Measurements from ENCODE around the gene CDR2L. TPM values are rescaled to one million over a fixed set of nuclear protein-coding genes. Genes with fewer than 3 reads are reported as not detected.

CDR2L gene
- polyA plus RNA-seq, 1 of the 3 experiments (the other 2 are of a cell fraction) = 21.2 TPM

DNA sequence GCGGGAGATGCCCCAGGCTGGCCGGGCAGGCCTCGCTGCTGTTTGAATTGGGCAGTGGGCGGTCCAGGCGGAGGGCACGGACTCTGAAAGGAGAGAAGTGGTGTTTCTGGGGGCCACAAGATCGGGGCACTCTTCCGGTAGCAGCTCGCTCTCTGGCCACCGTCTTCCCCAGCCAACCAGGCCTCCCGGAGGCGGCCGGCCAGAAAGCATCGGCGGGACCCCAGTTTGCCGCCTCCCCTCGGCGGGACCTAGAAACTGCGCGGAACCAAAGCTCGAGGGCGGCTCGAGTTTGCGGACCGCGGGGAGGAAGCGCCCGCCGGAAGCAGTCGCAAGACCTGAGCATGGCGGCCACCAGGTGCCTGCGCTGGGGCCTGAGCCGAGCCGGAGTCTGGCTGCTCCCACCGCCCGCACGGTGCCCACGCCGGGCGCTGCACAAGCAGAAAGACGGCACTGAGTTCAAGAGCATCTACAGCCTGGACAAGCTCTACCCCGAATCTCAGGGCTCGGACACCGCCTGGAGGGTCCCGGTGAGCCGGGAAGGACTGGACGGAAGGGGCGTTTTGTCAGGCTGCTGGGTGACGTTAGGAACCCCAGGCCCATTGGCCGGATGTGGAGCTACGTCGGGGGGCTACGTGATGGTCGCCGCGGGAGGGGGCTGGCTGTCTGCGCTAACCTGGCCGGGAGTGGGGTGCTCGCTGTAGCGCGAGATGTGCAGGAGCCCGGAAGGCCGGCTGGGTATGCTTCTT lies 25.1 kb downstream of the CDR2L start, which contains the start of gene MRPL58:
Gene MRPL58 (plus strand): TSS at position 325 of the 746 bp plus-strand sequence. CDS start 17 bp downstream, at position 342.
- Histone ChIP-seq H2AFZ (ENCODE audit: low read depth) (peak within 1 kb of the TSS; percentile 99), H3K9ac (peak within 1 kb of the TSS; percentile 86), H3K4me2 (peak within 1 kb of the TSS; percentile 89)

More for the DNA sequence above, 25.1 kb downstream of the CDR2L start, which contains the start of gene MRPL58:
- ChIA-PET POLR2A (interaction anchor here (0.6 to 6.2 kb wide), 31 partner anchors 8 to 1531 kb away, joined by 3 to 197 read pairs (median 4); partner anchors contain the start of genes ARMC7, ATP5PD, CDR2L and FDXR), CTCF (interaction anchor here (0.7 to 19.8 kb wide), 25 partner anchors 7 to 258 kb away, joined by 3 to 295 read pairs (median 4); partner anchors contain the start of genes CDR2L, HID1, MIF4GD and NT5C)
- Histone ChIP-seq H4K20me1 (ENCODE audit: insufficient read depth) (no peaks in the 10 kb centered on the region), H3K4me3 (ENCODE audit: low read depth in 2 of 2, low read length in 1 of 2) (peak within 1 kb of the TSS; percentile 65 to 77), H3K36me3 (replicated peaks in 1 of 2; ENCODE audit: control insufficient read depth in 1 of 2, insufficient read depth in 2 of 2, low read length in 1 of 2) (peaks cover 3 to 5% of the 10 kb centered on the region in 2 experiments), H3K27ac (ENCODE audit: low read depth in 2 of 2, low read length in 1 of 2) (peak within 1 kb of the TSS; percentile 88 to 95), H3K27me3 (ENCODE audit: insufficient read depth) (no peaks in the 10 kb centered on the region), H3K9me3 (no peaks in the 10 kb centered on the region), H3K4me1 (ENCODE audit: control insufficient read depth in 1 of 2, insufficient read depth in 2 of 2, low read depth in 1 of 2, low read length in 1 of 2) (peaks cover 17 to 26% of the 10 kb centered on the region in 2 experiments; a peak in 3 of 4 replicates), H3F3A (replicated peaks; ENCODE audit: insufficient read depth) (peaks cover 16% of the 10 kb centered on the region), H3K9me2 (no peaks in the 10 kb centered on the region), H3K79me2 (ENCODE audit: insufficient read depth) (peaks cover 48% of the 10 kb centered on the region)
- peak; percentile 96 for DNase-seq
- 2% methylated on average over 52 of the region's 63 CpGs for WGBS (ENCODE audit: low lambda C conversion rate)
- TF ChIP-seq RFX5 (IDR thresholded peaks at IDR 0.05; ENCODE audit: low read length) = peak; percentile 68; the same call in 1 of the 2 replicates
- TF ChIP-seq POLR2AphosphoS5 (IDR thresholded peaks at IDR 0.05; ENCODE audit: low read depth, low read length) = peak; percentile 93
- peak; percentile 91 for TF ChIP-seq CHD2 (IDR thresholded peaks at IDR 0.05; ENCODE audit: low read length, partially characterized antibody)
- no peak for TF ChIP-seq RCOR1 (IDR thresholded peaks at IDR 0.05; ENCODE audit: low read length)
- no peak; the same call in 1 of the 2 replicates for TF ChIP-seq MEF2A (IDR thresholded peaks at IDR 0.05; ENCODE audit: borderline replicate concordance, low read depth)
- TF ChIP-seq RAD21 (IDR thresholded peaks at IDR 0.05; ENCODE audit: low read length) = peak; percentile 50
- TF ChIP-seq ELF1 (IDR thresholded peaks at IDR 0.05) = peak; percentile 77
- TF ChIP-seq FOSL2 (IDR thresholded peaks at IDR 0.05; ENCODE audit: borderline replicate concordance, low read depth) = no peak
- TF ChIP-seq, protein P1, sequence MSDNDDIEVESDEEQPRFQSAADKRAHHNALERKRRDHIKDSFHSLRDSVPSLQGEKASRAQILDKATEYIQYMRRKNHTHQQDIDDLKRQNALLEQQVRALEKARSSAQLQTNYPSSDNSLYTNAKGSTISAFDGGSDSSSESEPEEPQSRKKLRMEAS (IDR thresholded peaks at IDR 0.05; ENCODE audit: low read depth) = peak; percentile 81; the same call in 1 of the 2 replicates
- peak; percentile 11 to 37; a peak in 2 of 4 replicates for TF ChIP-seq EP300 (IDR thresholded peaks at IDR 0.05; ENCODE audit: borderline replicate concordance in 1 of 2, low read depth in 1 of 2, low read length in 1 of 2)
- TF ChIP-seq RXRA (IDR thresholded peaks at IDR 0.05; ENCODE audit: borderline replicate concordance, low read depth) = no peak
- peak; percentile 88 for TF ChIP-seq SIN3A (IDR thresholded peaks at IDR 0.05; ENCODE audit: borderline replicate concordance, low read depth, low read length)
- TF ChIP-seq, protein P2, sequence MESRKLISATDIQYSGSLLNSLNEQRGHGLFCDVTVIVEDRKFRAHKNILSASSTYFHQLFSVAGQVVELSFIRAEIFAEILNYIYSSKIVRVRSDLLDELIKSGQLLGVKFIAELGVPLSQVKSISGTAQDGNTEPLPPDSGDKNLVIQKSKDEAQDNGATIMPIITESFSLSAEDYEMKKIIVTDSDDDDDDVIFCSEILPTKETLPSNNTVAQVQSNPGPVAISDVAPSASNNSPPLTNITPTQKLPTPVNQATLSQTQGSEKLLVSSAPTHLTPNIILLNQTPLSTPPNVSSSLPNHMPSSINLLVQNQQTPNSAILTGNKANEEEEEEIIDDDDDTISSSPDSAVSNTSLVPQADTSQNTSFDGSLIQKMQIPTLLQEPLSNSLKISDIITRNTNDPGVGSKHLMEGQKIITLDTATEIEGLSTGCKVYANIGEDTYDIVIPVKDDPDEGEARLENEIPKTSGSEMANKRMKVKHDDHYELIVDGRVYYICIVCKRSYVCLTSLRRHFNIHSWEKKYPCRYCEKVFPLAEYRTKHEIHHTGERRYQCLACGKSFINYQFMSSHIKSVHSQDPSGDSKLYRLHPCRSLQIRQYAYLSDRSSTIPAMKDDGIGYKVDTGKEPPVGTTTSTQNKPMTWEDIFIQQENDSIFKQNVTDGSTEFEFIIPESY (IDR thresholded peaks at IDR 0.05; ENCODE audit: borderline replicate concordance, low read depth) = 0 out of 2 replicates have a peak, but pooled peaks have one; percentile 61
- TF ChIP-seq MXI1 (IDR thresholded peaks at IDR 0.05; ENCODE audit: low read depth, low read length) = peak; percentile 89
- TF ChIP-seq, protein P3, sequence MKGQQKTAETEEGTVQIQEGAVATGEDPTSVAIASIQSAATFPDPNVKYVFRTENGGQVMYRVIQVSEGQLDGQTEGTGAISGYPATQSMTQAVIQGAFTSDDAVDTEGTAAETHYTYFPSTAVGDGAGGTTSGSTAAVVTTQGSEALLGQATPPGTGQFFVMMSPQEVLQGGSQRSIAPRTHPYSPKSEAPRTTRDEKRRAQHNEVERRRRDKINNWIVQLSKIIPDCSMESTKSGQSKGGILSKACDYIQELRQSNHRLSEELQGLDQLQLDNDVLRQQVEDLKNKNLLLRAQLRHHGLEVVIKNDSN (IDR thresholded peaks at IDR 0.05; ENCODE audit: borderline replicate concordance, low read depth) = peak; percentile 65
- peak; percentile 96 for TF ChIP-seq YY1 (IDR thresholded peaks at IDR 0.05; ENCODE audit: low read depth)
- TF ChIP-seq GABPA (IDR thresholded peaks at IDR 0.05; ENCODE audit: low read depth) = peak; percentile 94
- peak; percentile 37 for TF ChIP-seq SMC3 (IDR thresholded peaks at IDR 0.05; ENCODE audit: low read depth, low read length)
- TF ChIP-seq, protein P4, sequence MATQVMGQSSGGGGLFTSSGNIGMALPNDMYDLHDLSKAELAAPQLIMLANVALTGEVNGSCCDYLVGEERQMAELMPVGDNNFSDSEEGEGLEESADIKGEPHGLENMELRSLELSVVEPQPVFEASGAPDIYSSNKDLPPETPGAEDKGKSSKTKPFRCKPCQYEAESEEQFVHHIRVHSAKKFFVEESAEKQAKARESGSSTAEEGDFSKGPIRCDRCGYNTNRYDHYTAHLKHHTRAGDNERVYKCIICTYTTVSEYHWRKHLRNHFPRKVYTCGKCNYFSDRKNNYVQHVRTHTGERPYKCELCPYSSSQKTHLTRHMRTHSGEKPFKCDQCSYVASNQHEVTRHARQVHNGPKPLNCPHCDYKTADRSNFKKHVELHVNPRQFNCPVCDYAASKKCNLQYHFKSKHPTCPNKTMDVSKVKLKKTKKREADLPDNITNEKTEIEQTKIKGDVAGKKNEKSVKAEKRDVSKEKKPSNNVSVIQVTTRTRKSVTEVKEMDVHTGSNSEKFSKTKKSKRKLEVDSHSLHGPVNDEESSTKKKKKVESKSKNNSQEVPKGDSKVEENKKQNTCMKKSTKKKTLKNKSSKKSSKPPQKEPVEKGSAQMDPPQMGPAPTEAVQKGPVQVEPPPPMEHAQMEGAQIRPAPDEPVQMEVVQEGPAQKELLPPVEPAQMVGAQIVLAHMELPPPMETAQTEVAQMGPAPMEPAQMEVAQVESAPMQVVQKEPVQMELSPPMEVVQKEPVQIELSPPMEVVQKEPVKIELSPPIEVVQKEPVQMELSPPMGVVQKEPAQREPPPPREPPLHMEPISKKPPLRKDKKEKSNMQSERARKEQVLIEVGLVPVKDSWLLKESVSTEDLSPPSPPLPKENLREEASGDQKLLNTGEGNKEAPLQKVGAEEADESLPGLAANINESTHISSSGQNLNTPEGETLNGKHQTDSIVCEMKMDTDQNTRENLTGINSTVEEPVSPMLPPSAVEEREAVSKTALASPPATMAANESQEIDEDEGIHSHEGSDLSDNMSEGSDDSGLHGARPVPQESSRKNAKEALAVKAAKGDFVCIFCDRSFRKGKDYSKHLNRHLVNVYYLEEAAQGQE (IDR thresholded peaks at IDR 0.05; ENCODE audit: low read depth, low read length) = peak; percentile 72
- peak; percentile 74; the same call in 1 of the 2 replicates for TF ChIP-seq FOXJ3 (CRISPR knock-in tag; IDR thresholded peaks at IDR 0.05)
- peak; percentile 21; the same call in 1 of the 2 replicates for TF ChIP-seq GATA2 (CRISPR knock-in tag; IDR thresholded peaks at IDR 0.05)
- TF ChIP-seq TAF1 (IDR thresholded peaks at IDR 0.05; ENCODE audit: borderline replicate concordance, low read depth, low read length) = peak; percentile 100
- TF ChIP-seq, protein P5, sequence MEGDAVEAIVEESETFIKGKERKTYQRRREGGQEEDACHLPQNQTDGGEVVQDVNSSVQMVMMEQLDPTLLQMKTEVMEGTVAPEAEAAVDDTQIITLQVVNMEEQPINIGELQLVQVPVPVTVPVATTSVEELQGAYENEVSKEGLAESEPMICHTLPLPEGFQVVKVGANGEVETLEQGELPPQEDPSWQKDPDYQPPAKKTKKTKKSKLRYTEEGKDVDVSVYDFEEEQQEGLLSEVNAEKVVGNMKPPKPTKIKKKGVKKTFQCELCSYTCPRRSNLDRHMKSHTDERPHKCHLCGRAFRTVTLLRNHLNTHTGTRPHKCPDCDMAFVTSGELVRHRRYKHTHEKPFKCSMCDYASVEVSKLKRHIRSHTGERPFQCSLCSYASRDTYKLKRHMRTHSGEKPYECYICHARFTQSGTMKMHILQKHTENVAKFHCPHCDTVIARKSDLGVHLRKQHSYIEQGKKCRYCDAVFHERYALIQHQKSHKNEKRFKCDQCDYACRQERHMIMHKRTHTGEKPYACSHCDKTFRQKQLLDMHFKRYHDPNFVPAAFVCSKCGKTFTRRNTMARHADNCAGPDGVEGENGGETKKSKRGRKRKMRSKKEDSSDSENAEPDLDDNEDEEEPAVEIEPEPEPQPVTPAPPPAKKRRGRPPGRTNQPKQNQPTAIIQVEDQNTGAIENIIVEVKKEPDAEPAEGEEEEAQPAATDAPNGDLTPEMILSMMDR (IDR thresholded peaks at IDR 0.05) = peak; percentile 59
- TF ChIP-seq JUND (IDR thresholded peaks at IDR 0.05) = no peak
